GM12874 (cell line): ENCODE data around the gene TMEM33.

ENCODE experiments used
- TF ChIP-seq, protein P1 (sequence below): IDR thresholded peaks from 2 replicates; pipeline ENCODE4 v1.5.1; 2011; ENCODE audit warnings: low read depth, mild to moderate bottlenecking, control low read depth, low read length, moderate library complexity; ENCODE audit not compliant: insufficient read depth

TMEM33 gene

DNA sequence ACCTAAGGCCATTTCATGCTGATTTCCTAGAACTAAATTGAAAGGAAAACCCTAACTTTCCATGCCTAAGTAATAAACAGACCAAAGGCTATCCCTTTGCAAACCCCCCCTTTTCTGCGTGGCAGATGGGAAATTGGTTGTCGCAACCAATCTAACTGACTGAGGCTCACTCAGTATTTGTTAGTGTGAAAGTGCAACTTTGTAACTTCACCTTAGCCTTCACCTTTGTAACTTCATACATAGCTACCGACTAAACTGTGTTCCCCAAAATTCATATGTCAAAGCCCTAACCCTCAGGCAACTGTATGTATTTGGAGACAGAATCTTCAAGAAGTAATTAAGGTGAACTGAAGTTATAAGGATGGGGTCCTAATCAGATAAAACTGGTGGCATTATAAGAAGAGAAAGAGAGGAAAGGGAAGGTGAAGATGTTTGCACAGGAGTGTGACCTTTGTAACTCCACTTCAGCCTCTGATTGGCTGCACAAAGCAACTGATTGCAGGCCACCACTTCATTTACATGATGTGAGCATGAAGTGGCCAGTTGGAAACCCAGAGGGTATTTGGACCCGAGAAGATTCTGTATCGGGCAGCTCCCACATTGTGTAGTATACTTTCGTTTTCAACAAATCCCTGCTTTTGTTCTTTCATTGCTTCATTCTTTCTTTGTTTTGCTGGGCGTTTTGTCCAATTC, 4.9 kb upstream of the TMEM33 start:
- TF ChIP-seq, protein P1, sequence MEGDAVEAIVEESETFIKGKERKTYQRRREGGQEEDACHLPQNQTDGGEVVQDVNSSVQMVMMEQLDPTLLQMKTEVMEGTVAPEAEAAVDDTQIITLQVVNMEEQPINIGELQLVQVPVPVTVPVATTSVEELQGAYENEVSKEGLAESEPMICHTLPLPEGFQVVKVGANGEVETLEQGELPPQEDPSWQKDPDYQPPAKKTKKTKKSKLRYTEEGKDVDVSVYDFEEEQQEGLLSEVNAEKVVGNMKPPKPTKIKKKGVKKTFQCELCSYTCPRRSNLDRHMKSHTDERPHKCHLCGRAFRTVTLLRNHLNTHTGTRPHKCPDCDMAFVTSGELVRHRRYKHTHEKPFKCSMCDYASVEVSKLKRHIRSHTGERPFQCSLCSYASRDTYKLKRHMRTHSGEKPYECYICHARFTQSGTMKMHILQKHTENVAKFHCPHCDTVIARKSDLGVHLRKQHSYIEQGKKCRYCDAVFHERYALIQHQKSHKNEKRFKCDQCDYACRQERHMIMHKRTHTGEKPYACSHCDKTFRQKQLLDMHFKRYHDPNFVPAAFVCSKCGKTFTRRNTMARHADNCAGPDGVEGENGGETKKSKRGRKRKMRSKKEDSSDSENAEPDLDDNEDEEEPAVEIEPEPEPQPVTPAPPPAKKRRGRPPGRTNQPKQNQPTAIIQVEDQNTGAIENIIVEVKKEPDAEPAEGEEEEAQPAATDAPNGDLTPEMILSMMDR, result no peak

DNA sequence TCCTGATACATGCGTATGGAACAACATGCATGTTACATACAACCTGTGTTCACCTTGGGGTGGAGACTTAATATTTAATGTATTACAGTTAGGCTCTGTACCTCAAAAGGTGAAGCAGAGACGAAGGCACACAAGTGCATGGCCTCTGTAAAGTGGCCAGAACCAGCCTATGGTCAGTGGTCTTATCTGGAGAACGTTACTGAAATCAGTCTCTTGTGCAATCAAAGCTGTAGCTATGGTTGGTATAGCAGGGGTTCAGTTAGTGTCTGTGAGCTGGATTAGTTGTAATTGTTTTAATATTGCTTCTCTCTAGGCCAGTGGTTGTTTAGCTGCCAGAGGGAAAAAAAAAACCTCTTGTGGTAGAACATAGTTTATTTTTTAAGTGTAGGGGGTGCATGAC, 2.2 kb upstream of the TMEM33 start:
- TF ChIP-seq, protein P1, result no peak

DNA sequence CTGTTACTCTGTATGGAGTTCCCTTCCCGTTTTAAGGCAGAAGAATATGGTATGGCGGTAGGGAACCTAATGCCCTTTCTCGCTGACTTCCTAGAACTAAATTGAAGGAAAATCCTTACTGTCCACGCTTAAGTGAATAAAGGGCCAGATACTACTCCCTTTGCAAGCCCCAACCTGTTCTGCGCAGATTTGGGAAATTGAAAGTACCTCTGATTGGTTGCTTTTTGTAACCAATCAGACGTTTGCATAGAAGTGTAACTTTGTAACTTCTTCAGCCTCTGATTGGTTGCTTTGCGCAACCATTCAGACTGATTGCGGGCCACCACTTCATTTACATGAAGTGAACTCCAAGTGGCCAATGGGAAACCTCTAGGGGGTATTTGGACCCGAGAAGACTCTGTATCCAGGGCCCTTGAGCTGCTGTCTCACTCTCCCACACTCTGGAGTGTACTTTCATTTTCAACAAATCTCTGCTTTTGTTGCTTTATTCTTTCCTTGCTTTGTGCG, 1.2 kb upstream of the TMEM33 start:
- TF ChIP-seq, protein P1, result no peak

DNA sequence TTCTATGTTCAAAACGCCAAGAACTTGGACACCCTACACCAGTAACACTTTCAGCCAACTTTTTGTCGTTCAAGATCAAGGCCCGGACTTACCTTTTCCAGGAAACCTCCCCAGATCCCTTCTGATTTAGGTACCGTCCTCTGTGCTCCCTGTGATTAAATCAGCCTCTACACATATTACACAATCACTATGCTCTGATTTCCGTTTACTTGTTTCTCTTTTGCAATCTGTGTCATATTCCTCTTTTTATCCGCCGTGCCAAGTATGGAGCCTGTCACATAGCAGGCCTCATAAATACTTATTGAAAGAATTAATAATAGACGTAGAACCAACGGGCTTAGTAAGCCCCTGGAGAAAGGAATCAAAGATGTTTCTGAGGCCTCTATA, 722 bp upstream of the TMEM33 start:
- TF ChIP-seq, protein P1, result no peak

DNA sequence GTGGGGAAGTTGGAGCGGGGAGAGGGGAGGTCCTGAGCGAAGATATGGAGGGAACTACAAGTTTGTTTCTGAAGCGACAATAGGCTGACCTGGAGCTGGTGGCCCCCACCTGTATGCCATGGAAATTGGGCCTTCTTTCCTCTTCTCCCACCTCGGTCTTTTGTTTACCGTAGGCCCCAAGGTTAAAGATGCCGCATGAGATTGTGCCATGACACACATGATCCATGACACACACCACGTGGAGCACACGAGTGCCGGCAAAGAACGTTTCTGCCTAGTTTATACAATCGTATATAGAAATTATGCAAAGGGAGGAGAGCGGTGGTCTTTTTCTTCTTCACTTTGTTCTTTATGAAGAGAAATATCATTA, 408 bp downstream of the TMEM33 start:
- TF ChIP-seq, protein P1, result no peak

DNA sequence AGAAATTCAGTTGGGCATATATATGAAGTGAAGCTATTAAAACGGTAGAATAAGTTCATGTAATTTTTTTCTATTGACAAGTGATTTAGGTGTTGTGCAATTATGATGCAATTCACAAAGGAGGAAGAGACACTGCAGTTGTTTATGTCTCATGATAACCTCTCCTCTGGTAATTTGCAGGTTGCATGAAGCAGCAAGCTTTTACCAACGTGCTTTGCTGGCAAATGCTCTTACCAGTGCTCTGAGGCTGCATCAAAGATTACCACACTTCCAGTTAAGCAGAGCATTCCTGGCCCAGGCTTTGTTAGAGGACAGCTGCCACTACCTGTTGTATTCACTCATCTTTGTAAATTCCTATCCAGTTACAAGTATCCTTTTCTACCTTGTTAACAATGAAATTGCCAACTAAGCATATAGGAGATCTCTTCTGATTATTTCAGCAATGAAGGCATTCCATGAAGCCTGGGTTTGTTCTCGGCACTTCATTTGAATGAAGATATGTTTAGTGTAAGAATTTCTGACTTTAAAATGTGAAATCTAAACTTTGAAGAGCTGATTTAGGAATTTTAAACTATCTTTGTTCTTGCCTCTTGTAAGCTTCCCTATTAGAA, 3.9 kb downstream of the TMEM33 start:
- TF ChIP-seq, protein P1, result no peak

DNA sequence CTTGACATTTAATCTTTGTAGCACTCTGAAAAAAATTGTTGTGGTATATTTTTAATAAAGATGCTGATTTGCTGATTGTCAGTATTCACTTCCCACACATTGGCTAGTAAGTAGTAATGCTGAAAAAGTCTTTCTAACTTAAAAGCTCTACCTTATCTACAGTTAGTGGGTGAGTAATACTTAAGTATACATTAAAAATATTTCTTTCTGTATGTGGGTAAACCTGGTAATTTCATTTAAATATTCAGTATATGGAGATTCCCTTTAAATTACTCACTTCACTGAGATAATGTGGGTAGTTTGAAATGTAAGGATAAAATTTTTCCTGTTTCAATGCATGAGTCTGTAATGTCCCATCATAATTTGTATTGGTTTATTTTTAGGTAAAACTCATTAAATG, 5.6 kb downstream of the TMEM33 start:
- TF ChIP-seq, protein P1, result no peak
